GM23338 (cell line): ENCODE measurements around the gene FRMD4A.

ENCODE experiments used
- CREB1 ChIP-seq: fragments of 250-450 bp; sonication (Bioruptor Pico); IDR thresholded peaks from 2 replicates; pipeline ENCODE4 v1.5.0; 2020; ENCODE audit warnings: low read depth, mild to moderate bottlenecking, moderate library complexity
- CTCF ChIP-seq, 2 experiments: fragments of 200-600 bp in 1 of 2; sonication (generic) in 1 of 2; conservative IDR thresholded peaks; 2 replicates each; pipeline versions ENCODE4 v1.5.1 to v1.6.1; 2016 to 2017; ENCODE audit warnings: antibody characterized with exemption in 2 of 2, low read depth in 2 of 2, mild to moderate bottlenecking in 2 of 2, moderate library complexity in 1 of 2
- ETS1 ChIP-seq: IDR thresholded peaks from 2 replicates; pipeline ENCODE4 v1.6.1; 2016; ENCODE audit warnings: antibody characterized with exemption
- EZH2 ChIP-seq: fragments of 200-600 bp; sonication (generic); IDR thresholded peaks from one replicate; pipeline ENCODE4 v1.8.0; 2017; ENCODE audit warnings: antibody characterized with exemption, mild to moderate bottlenecking, low read depth; ENCODE audit not compliant: unreplicated experiment
- EZH2phosphoT487 ChIP-seq: fragments of 200-600 bp; sonication (generic); IDR thresholded peaks from one replicate; pipeline ENCODE4 v1.8.1; 2018; ENCODE audit warnings: antibody characterized with exemption; ENCODE audit not compliant: unreplicated experiment
- JUNB ChIP-seq: IDR thresholded peaks from one replicate; pipeline ENCODE4 v1.6.1; 2016; ENCODE audit warnings: antibody characterized with exemption; ENCODE audit not compliant: unreplicated experiment
- NANOG ChIP-seq: IDR thresholded peaks from 2 replicates; pipeline ENCODE4 v1.6.1; 2016; ENCODE audit warnings: antibody characterized with exemption, borderline replicate concordance
- POLR2AphosphoS5 ChIP-seq: IDR thresholded peaks from 2 replicates; pipeline ENCODE4 v1.6.1; 2016; ENCODE audit warnings: antibody characterized with exemption, low read depth
- REST ChIP-seq: IDR thresholded peaks from one replicate; pipeline ENCODE4 v1.6.1; 2018; ENCODE audit warnings: antibody characterized with exemption; ENCODE audit not compliant: unreplicated experiment
- STAT1 ChIP-seq: IDR thresholded peaks from one replicate; pipeline ENCODE4 v1.6.1; 2016; ENCODE audit warnings: antibody characterized with exemption; ENCODE audit not compliant: unreplicated experiment
- ZNF114 ChIP-seq: fragments of 250-450 bp; sonication (Bioruptor Pico); IDR thresholded peaks from 2 replicates; pipeline ENCODE4 v1.5.0; 2020; ENCODE audit warnings: mild to moderate bottlenecking, moderate library complexity

- TF ChIP-seq ZNF114 (CRISPR knock-in tag) (no peak), EZH2 (no peak), CTCF (conservative IDR thresholded peaks at IDR 0.05; ENCODE audit: low read depth in 2 of 2) (no peak), STAT1 (no peak), NANOG (no peak), POLR2AphosphoS5 (no peak), CREB1 (no peak), EZH2phosphoT487 (no peak), JUNB (no peak), REST (no peak), ETS1 (no peak)
These were observed 21.1 kb downstream of the FRMD4A start for GRCh38 chr10:14309593-14309992.
